ENCODE data around the gene SART3.

The SART3 gene

DNA sequence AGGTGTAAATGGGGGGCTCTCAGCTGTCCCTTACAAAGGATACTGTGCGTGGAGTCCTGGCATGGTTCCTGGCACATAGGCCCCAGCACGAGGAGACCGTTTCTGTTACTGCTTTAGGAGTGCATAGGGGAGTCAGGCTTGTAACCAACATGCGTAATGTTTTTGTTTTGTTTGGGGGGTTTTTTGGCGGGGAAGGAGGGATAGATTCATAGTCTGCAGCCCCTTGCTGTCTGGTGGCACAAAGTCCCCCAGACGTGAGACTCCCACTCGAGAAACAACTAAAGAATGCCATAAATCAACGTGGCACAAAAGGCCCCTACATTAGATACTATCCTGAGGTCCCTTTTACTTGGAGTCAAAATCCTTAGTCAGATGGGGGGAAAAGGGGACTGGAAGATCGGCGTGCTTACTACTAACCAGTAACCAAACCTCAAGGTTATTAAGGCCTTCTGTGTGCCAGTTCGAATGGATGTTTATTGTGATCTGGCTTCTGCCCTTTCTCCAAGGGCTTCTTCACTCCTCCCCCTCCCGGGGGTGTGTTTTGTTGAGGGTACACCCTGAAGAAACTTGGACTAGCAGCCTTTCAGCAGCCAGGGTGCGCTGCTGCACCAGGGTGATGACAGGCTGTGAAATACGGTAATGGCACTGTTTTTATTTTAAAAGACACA is 2.3 kb upstream of the SART3 start:
- peak; percentile 96 for DNase-seq

DNA sequence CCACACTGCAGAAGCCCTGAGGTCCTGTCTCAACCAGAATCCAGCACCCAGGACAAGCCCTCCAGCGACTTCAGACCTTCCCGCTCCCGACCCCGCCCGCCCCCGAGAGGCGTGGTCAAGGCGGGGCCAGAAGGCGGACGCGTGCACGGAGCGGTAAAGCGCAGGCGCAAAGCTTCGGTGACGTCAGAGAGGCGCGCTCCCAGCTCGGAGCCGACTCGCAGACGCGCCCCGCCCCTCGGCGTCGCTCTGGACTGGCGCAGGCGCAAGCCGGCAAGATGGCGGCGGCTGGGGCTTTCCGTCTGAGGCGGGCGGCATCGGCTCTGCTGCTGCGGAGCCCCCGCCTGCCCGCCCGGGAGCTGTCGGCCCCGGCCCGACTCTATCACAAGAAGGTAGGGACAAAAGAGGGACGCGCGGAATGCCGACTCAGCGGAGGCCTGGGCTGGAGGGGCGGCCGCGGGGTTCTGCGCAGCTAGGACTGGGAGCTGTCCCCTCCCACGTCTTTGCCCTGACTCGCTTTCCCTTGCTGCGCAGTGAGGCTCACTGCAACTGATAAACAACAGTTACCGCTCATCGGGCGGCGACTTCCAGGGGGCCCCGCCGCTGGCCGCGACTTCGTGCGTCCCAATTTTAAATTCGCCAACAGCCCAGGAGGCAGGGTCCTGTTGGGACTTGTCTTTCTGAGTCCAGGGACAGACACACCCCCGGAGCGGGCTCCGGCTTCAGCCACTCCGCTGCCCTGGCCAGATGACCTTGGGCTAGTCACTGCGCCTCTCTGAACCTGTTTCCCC is 1.6 kb upstream of the SART3 start, which contains the start of gene ISCU:
ISCU (plus strand) TSS at position 249 of the 788 bp plus-strand sequence; CDS start at position 276, 27 bp downstream.
- peak; percentile 100 for DNase-seq

DNA sequence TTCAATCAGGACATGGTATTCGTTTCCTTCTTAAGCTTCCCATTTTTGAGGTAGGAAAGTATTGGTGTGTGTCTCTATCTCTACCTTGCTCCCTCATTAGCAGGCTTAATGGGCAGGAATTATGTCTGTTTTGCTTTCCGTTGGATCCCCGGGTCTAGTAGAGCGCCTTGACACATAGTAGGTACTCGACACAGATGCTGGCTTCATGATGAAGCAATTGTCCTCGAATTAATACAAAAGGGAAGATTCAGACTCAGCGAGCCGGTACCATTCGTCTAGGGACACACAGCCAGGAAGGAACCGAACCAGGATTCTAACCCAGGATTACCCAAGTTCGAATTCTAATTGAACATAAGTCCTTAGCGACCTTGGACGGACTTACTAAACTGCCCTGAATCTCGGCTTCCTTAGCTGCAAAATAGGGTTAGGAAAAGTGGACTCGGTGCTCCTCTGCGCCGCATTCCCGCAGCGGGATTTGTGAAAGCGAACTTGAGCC is 927 bp upstream of the SART3 start:
- no peak for DNase-seq

DNA sequence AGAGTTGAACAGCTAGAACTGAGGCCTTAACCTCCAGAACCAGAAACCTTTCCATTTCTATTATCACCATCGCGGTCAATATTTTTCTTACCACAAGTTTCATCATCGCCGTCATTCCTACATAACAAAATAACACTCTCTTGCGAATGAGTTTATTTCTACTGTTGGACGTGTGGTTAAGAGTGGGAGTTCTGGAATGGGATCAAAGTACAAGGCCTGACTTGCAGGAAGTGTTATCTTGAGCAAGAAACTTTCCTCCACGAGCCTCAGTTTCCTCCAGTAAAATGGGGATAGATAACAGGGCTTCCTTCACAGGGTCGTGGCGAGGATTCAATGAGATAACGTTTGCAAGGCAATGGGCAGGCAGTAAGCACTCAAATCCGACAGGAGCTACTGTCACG is 652 bp downstream of the SART3 start:
- no peak for DNase-seq

DNA sequence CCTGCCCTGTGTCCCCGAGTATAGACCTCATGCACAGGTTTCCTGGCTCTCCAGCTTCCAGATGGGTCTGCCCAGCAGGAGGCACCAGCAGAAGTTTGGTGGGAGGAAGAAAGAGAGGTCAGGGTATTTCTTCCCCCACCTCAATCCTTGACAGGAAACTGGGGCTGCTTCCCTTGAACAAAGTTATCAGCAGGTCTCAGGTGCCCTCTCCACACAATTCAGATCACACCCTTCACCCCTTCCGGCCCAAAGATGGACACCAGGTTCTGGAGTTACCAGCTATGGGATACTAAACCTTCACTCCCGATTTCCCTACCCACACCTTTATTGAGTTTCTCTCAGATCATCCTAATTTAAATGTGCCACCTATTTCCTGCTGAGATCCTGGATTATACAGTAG is 1.2 kb downstream of the SART3 start:
- peak; percentile 46 for DNase-seq

DNA sequence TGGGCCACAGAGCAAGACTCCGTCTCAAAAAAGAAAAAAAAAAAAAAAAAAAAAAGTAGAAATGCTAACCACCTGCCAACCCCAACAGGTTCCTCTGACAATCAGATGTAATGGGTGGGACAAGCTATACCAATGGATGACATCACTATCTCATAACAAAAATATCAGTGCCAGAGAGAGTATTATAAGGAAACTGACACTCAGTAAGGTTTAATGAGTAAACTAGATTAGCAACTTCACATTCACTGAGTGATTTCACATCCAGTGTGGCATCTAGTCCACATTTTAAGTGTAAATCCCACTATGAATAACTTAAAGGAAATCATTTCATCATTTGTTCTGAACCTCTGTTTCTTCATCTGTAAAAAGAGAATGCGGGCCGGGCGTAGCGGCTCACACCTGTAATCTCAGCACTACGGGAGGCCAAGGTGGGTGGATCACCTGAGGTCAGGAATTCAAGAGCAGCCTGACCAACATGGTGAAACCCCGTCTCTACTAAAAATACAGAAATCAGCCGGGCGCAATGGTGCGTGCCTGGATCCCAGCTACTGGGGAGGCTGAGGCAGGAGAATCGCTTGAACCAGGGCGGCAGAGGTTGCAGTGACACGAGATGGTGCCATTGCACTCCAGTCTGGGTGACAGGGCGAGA is 1.8 kb downstream of the SART3 start:
- DNase-seq, result peak; percentile 28

DNA sequence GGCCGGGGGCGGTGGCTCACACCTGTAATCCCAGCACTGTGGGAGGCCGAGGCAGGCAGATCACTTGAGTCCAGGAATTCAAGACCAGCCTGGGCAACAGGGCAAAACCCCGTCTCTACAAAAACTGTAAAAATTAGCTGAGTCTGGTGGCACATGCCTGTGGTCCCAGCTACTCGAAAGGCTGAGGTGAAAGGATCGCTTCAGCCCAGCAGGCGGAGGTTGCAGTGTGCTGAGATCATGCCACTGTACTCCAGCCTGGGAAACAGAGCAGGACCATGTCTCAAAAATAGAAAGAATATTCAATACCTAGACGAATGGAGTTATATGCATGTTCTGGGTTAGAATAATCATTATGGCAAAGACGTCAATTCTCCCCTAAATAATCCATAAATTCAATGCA is 5.6 kb downstream of the SART3 start:
- DNase-seq, result peak; percentile 55

DNA sequence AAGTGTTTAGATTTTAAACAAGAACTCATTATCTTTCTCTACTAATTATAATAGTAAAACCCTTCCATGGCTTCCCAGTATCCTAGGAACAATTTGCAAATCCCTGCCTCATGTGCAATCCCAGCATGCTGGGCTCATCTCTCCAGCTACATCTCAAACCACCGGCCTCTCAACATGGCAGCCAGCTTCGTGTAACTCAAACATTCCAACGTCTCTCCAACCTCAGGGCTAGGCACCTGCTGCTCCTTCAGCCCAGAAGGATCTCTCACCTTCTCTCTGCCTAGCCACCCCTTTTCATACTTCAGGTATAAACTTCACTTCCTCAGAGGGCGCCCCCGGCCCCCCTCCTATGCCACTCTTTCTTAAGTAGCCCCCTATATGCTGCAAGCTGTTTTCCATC is 7.2 kb downstream of the SART3 start:
- DNase-seq, result no peak

DNA sequence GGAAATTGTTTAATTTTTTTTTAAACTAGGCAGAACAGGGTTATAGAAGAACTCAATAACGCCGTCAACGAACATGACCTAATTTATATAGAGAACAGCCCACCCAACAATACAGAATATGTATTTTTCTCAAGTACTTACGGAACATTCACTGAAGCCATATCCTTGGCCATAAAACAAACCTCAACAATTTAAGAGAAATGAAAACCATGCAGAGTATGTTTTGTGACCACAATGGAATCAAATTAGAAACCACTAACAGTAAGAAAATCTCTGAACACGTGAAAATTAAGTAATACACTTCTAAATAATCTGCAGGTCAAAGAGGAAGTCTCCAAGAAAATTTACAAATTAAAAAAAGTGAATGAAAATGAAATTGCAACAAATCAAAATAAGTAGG is 9.4 kb downstream of the SART3 start:
- no peak for DNase-seq

DNA sequence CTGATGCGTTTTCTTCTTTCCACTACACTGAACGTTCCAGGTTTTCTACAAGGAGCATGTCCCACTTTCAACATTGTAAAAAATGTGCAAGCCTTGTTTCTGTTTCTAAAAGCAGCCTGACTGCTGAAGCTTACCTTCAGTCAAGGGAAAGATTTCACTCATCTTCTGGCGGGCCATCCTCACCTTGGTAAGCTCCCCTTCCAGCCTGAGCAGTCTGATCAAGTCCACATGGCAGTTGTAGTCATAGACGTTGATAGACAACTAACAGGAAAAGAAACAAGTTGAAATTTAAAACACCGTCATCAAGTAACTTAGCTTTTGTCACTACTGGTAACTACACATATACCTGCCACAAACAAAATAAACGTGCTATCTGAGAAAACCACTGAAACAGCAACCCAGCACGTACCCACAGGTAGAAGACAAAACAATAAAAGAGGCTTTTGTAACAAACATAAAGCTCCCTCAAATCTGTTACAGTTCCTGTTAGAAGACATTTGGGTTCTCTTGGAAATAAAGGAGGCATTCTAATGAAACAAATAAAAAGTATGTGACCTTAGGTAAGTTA is 11.9 kb downstream of the SART3 start:
- no peak for DNase-seq

DNA sequence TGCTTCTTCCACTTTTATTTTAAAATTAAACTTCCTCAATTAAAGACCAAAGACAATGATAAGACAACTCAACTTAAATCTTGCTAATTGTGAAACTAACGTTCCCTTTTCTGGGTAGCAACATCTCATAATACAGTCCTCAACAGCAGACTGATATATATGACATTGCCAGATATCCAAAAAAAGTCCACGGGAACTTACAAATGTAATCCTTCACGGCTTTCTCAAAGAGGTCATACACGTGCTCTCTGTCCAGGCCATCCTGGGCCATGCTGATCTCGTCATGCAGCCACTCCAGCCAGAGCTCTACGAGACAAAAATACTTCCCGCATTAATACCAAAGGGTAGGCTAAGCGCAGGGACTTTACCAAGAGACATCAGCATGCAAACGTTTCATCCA is 13.3 kb downstream of the SART3 start:
- no peak for DNase-seq

DNA sequence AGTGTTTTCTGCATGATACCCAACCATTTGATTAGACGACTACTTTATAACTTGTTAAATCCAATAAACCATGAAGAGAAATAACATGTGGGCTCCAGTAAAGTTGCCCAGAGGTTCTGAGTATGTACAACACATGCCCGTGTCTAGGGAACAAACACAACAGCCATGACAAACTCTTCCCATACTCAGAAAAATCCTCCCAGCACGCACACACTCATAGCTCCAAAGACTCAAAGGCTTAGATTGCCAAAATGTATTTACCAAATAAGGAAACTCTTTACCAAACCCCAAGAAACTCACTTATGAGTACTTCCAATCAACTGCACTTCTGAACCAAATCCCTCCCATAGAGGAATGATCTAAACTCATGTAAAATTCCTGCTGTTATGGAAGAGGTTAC is 17.3 kb downstream of the SART3 start:
- DNase-seq, result peak; percentile 31

DNA sequence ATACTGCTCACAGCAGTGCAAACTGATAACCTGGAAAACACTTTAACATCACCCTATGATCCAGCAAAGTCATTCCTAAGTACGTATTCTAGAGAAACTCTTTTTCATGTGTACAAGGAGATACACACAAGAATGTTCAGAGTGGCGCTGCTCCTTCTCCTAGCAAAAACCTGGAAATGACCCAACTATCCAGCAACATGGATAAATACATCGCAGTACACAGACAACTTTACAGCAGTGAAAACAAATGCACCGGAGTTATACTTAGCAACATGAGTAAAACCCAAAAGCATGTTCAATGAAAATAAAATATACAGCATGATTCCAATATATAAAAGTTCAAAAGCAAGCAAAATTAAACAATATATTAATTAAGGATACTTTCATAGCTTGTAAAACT is 18.7 kb downstream of the SART3 start:
- DNase-seq, result no peak

DNA sequence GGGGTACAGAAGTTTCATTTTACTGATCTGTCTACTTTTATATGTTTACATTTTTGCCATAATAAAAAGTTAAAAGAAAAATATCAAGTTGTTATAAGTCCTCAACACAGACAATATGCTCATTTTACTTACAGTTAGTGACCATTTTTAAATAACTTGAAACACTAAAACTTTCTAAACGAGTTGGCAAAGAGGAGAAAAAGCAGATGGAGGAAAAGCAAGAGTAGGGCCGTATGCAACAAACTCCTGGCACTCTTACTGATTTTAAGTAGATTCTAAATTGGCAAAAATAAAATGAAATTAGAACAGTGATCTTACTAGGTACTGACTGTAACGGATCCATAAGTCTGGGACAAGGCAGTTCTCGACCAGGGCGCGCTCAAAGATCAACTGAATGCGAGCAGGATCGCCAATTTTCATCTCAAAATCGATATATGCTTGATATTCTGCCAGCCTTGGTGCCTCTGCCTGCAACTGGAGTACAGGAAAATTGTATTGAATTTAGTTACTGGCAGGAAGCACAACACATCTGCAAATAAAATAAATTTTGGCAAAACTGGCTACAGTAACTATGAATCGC is 22.3 kb downstream of the SART3 start:
- no peak for DNase-seq

DNA sequence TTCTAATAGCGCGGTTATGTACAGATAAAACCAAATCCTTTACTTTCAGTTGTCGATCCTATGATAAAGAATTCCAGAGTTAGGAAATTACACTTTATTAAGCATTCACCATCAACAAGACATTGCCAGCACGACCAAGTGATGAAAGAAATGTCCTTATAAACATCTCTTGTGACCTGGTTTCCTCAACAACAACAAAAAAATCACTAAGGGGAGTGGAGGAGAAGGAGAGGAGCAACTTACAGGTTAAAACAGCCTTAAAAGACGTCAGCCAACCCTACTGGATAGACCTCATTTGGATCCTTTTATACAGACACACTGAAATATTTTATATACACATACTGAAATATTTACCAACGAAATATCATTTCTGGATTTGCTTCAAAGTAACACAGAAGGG is 22.8 kb downstream of the SART3 start:
- DNase-seq, result no peak

DNA sequence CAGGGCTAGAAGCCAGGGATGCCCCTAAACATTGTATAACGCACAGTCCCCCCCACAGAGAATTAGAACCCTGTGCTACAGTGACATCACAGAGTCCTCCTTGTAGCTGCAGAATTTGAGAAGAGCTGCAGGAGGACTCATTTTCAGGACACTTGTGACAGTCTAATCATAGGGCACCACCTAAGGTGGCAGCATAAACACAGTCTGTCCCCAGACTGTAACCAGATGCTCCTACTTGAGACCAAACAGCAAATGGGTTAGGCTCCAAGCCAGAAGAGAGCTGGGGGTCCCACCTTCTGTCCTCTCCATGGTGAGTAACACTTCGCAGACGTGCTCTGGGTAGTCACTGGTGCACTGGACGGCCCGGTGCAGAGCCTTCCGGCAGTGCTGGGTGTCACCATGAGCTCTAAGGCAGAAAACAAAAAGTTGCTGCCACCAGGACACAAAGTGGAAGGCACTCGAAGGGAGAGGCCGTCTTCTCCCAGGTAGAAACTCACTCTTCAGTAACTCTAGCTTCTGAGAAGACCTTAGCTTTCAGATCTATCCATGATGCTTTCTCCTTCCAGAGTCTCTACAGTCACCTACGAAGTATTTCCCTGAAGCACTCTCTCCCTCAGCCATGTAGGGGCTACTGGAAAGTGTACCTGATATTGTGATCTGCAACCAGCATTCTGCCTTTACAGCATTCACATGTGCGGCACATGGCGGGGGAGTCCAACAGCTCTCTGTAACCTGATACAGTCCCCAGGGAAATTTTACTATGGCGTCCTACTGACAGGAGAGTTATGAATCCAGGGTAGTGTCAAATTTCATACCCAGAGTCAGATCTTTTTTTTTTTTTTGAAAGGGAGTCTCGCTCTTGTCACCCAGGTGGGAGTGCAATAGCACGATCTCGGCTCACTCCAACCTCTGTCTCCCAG is 28.8 kb downstream of the SART3 start:
- DNase-seq, result peak; percentile 48

DNA sequence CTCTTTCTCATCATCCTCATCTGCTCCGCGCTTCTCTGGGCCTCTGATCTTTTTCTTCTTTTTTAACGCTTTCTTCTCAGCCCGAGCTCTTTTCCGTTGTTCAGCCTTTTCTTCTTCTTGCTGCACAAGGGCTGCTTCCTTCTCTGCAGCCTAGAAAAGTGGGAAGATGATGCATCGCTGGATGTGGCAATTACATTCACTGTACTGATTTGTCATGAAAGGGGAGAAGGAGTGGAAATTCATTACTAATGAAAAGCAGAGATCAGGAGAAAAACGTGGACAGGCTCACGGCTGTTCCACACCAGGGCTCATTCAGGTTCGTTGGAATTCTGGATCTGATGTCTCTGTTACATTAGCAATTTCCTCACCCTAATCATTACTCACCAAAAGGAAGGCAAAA is 30.8 kb downstream of the SART3 start:
- no peak for DNase-seq

DNA sequence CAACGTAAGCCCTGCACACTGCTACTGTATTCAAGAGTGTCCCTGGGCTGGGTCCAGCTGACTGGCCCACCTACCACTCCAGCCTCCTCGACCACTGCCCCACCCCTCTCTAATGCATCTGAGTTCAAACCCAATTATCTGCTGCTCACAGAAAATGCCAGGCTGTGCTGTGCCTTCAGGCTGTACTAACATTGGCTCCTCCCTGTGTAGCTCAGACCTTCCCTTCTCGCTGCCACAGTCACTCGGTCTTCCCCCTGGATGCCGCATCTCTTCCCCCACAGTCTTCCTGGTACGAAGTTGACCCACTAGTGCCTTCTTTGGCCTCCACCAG is 33.8 kb downstream of the SART3 start:
- DNase-seq, result no peak

DNA sequence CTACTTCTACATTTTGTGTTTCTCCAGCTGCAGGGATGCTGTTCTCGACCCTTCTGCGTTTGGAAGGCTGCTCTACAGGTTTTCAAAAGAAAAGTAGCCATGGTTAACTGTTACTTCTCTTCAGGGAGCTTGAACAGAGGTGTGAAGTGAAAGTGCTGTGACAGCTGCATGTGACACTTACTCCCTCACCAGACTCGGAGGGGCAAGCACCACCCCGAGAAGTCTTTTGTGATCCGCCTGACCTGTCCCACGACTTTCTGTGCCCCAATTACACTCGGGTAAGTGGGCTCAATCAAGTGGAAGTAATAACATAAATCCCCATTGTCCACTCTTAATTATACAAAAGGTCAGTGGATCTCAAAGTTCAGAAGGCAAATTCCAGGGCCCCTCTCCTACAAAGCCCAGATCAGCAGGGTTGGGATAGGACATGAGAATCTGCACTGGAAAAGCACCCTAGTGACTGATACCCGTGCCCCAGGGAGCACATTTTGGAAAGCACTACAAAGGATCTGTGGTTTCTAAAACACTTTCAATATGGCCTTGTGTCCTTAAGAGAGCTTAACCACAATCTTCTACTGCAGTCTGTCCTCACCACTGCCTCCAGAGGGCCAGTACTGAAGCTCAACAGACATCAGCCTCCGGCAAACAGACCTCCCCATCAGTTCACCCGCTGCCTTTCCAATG is 34.3 kb downstream of the SART3 start:
- peak; percentile 67 for DNase-seq

DNA sequence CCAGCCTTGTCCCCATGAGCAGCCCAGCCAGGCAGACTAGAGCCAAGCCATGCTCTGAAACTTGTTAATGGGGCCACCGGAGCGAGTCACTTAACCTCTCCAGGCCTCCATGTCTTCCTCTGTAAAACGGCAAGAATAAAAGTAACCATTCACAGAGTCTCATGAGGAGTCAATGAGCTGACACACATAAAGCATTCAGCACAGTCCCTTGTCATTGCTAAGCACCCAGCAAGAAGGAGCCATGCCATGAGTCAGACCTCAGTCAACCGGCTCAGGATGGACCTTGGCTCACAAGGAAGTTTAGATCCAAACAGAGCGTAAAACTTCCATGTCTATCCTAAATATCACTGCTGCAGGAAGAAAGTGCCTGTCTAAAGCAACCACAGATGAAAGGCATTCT is 35.3 kb downstream of the SART3 start:
- DNase-seq, result no peak

DNA sequence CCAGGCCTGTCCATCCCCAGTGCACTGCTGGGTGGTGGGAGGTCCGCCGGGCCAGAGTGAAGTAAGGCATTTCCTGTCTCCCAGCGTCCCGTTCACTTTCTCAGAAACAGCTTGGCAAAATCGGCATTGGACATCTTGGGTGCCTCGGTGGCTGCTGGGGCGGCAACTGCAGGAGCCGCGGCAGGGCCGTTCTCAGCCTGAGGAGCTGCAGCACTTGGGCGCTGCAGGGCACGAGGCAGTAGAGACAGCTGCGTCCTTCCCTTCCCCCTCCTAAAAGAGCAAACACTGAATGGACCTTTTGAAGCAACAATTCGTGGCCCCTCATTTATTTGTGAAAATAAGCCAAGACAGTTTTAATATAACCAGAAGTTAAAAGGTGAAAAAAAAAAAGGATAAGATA is 37.6 kb downstream of the SART3 start:
- no peak for DNase-seq

DNA sequence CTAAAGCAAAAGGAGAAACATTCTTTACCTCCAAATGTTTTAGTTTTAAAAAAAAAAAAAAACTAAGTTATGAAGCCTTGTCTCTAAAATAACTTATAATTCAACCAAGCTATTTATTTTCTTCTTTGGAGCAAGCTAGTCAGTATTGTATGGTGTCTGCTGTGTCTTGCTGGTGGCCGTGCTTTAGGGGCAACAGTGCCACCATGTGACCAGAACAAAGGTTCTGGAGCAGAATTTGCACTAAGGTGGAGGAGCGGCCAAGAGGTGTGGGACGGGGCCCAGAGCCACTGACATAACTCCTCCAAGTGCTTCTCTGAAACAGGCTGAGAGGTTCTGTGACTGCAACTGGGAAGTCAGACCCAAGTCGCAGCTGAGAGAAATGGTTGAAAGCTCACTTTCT is 41.4 kb downstream of the SART3 start:
- peak; percentile 70 for DNase-seq
